B cell (primary cell): ENCODE results near the gene BSDC1. TPM values are rescaled to one million over a fixed set of nuclear protein-coding genes. Genes with fewer than 3 reads are reported as not detected.

ENCODE experiments used
- ATAC-seq: fragments of 200-7000 bp; cut with Tn5 transposase; one replicate; pipeline ENCODE4 v1.10.0; 2021; ENCODE audit warnings: low read depth, mild to moderate bottlenecking, moderate number of reproducible peaks, moderate library complexity
- CTCF ChIA-PET: fragments of 350-600 bp; sonication (Branson Sonifier 250); formaldehyde crosslinking; loops from one replicate; lab custom pipeline; 2021; ENCODE audit warnings: antibody characterized with exemption, inconsistent platforms; lab: Charles Lee
- POLR2A ChIA-PET: fragments of 350-600 bp; sonication (Branson Sonifier 250); formaldehyde crosslinking; loops from one replicate; lab custom pipeline; 2021; ENCODE audit warnings: antibody characterized with exemption; lab: Charles Lee
- DNase-seq: peaks from one replicate; pipeline ENCODE4 v3.0.0; 2013
- H2AFZ ChIP-seq: 2 replicates; pipeline ENCODE4 v1.6.1; 2012; ENCODE audit warnings: mild to moderate bottlenecking, low read depth, low read length; ENCODE audit not compliant: insufficient read depth, poor library complexity, severe bottlenecking
- H3K27ac ChIP-seq, 2 donors: 1 replicate in 1 of 2; 2 replicates in 1 of 2; pipeline ENCODE4 v1.5.1; 2012 to 2013; ENCODE audit warnings: low read length in 2 of 2, mild to moderate bottlenecking in 2 of 2, moderate library complexity in 1 of 2
- H3K27me3 ChIP-seq, 4 experiments: fragments of 200-600 bp in 1 of 4; sonication (generic) in 1 of 4; replicated peaks in 1 of 4; 1 replicate in 2 of 4; 2 replicates in 2 of 4; pipeline versions ENCODE4 v1.6.1 to v1.7.0; 2013 to 2016; ENCODE audit warnings: low read length in 3 of 4, mild to moderate bottlenecking in 2 of 4, mixed read lengths in 1 of 4, moderate library complexity in 1 of 4; ENCODE audit not compliant: insufficient read depth in 4 of 4, control insufficient read depth in 3 of 4; ENCODE audit errors: control extremely low read depth in 1 of 4
- H3K36me3 ChIP-seq, 2 experiments: replicated peaks in 1 of 2; 1 replicate in 1 of 2; 2 replicates in 1 of 2; pipeline versions ENCODE4 v1.6.1 to v1.7.1; 2013; ENCODE audit warnings: low read length in 1 of 2; ENCODE audit not compliant: insufficient read depth in 2 of 2, control insufficient read depth in 1 of 2; ENCODE audit errors: control extremely low read depth in 1 of 2, extremely low read depth in 1 of 2
- H3K4me1 ChIP-seq, 2 donors: fragments of 200-600 bp in 1 of 2; sonication (generic) in 1 of 2; 1 replicate in 1 of 2; 2 replicates in 1 of 2; pipeline versions ENCODE4 v1.5.1 to v1.6.1; 2013 to 2017; ENCODE audit warnings: low read length in 2 of 2; ENCODE audit not compliant: control insufficient read depth in 2 of 2, insufficient read depth in 2 of 2
- H3K4me2 ChIP-seq: replicated peaks from 2 replicates; pipeline ENCODE3; 2012; ENCODE audit warnings: mild to moderate bottlenecking, low read depth, low read length; ENCODE audit not compliant: poor library complexity, severe bottlenecking
- H3K4me3 ChIP-seq, 5 experiments: fragments of 200-600 bp in 1 of 5; sonication (generic) in 1 of 5; 1 replicate in 3 of 5; 2 replicates in 2 of 5; pipeline versions ENCODE4 v1.5.1 to v1.7.0; 2011 to 2016; ENCODE audit warnings: low read length in 4 of 5, mild to moderate bottlenecking in 4 of 5, low read depth in 2 of 5, control low read depth in 1 of 5, moderate library complexity in 1 of 5; ENCODE audit not compliant: insufficient read depth in 1 of 5; ENCODE audit errors: control extremely low read depth in 1 of 5, extremely low read depth in 1 of 5
- H3K79me2 ChIP-seq: fragments of 200-600 bp; sonication (generic); one replicate; pipeline ENCODE4 v1.6.0; 2016; ENCODE audit warnings: low read length; ENCODE audit not compliant: control insufficient read depth, insufficient read depth
- H3K9ac ChIP-seq: fragments of 200-600 bp; sonication (generic); 2 replicates; pipeline ENCODE4 v1.6.1; 2017; ENCODE audit warnings: mild to moderate bottlenecking, low read length, moderate library complexity
- H3K9me3 ChIP-seq, 3 donors: one replicate each; pipeline versions ENCODE4 v1.6.1 to v1.7.1; 2013; ENCODE audit warnings: low read length in 2 of 3; ENCODE audit not compliant: control insufficient read depth in 2 of 3, insufficient read depth in 1 of 3; ENCODE audit errors: control extremely low read depth in 1 of 3
- H4K20me1 ChIP-seq: 2 replicates; pipeline ENCODE4 v1.6.0; 2012; ENCODE audit warnings: mild to moderate bottlenecking, low read length; ENCODE audit not compliant: insufficient read depth, control insufficient read depth, poor library complexity, severe bottlenecking
- H3K27ac Mint-ChIP-seq: one replicate; pipeline ENCODE4 v1.8.0; 2021; ENCODE audit warnings: mixed read lengths
- H3K27me3 Mint-ChIP-seq: one replicate; pipeline ENCODE4 v1.8.0; 2021; ENCODE audit warnings: mixed read lengths
- H3K4me1 Mint-ChIP-seq: one replicate; pipeline ENCODE4 v1.8.0; 2021; ENCODE audit warnings: mixed read lengths
- H3K4me3 Mint-ChIP-seq: one replicate; pipeline ENCODE4 v1.8.0; 2021; ENCODE audit warnings: mixed read lengths
- H3K9me3 Mint-ChIP-seq: one replicate; pipeline ENCODE4 v1.8.0; 2022; ENCODE audit warnings: mixed read lengths; ENCODE audit not compliant: insufficient read depth
- EZH2 ChIP-seq: IDR thresholded peaks from 2 replicates; pipeline ENCODE4 v1.6.1; 2012; ENCODE audit warnings: borderline replicate concordance, low read depth, mild to moderate bottlenecking, moderate library complexity, low read length; ENCODE audit not compliant: insufficient read depth, poor library complexity, severe bottlenecking
- WGBS: methylation state at CpG from one replicate; pipeline ENCODE4 v1.1.5; 2013; ENCODE audit warnings: missing lambda C conversion rate; ENCODE audit not compliant: insufficient coverage; 5-methylcytosine and 5-hydroxymethylcytosine counted together
- intact Hi-C: fragments of 100-400 bp; cut with micrococcal nuclease; formaldehyde crosslinking; loops from one replicate; pipeline ENCODE4 v1.10.0; 2022
- polyA plus RNA-seq: library from polyadenylated mRNA; depleted of rRNA; stranded (reverse); fragments of >200 nt; gene quantifications from 2 replicates; pipeline ENCODE4 v1.2.3, GENCODE V29; 2012
- total RNA-seq, 2 donors: library from RNA; stranded (reverse); fragments of 120-200 nt in 1 of 2; gene quantifications; 1 replicate in 1 of 2; 2 replicates in 1 of 2; pipeline versions ENCODE4 v1.2.3 to v1.2.4, GENCODE V29; 2013 to 2022
- TF ChIP-seq, protein P1 (sequence below): fragments of 200-600 bp; IDR thresholded peaks from one replicate; pipeline ENCODE4 v1.8.0; 2022; ENCODE audit warnings: antibody characterized with exemption, mild to moderate bottlenecking

BSDC1 gene
- total and polyA plus RNA-seq, 2 donors (not counting 1 experiment from before 2014, with no cell fraction given), result 54.5 to 117 TPM

DNA sequence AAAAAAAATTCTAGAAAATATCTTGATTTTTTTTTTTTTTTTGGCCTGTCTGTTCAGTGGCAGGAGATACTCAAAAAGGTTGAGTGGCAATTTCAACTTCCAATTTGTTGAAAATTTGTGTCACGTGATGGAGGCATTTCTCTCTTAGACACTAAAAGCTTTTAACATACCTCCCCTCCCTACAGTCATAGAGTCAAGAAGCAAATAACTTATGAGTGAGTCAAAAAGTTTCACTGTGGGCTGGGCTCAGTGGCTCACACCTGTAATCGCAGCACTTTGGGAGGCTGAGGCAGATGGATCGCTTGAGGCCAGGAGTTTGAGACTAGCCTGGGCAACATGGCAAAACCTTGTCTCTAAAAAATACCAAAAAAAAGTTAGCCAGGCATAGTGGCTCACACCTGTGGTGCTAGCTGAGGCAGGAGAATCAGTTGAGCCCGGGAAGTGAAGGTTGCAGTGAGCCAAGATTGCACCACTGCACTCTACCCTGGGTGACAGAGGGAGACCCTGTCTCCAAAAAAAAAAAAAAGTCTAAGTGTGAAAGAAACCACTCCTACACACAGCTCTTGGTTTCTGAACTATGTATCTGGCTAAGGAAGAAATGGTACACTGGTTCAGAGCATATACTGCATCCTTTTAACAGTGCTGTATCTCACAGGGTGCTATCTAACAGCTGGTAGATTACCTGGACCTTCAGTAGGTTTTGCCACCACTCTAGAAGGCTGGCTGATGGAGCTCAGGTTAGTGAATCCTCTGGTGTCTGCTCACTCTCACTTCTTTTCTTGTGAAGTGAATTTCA, 11.6 kb upstream of the BSDC1 start:
- H3K4me1 Mint-ChIP-seq, result no peaks in the 10 kb centered on the region
- H3K27ac ChIP-seq, result no peak overlapping the region
- intact Hi-C loops, result no loop called here
- H3K79me2 ChIP-seq, result no peaks in the 10 kb centered on the region
- H3K4me2 ChIP-seq, result no peak overlapping the region
- H3K9me3 ChIP-seq, result no peaks in the 10 kb centered on the region
- WGBS, result 90% methylated on average over 2 of the region's 4 CpGs
- H4K20me1 ChIP-seq, result no peaks in the 10 kb centered on the region
- H3K9ac ChIP-seq, result no peak overlapping the region
- H3K4me3 ChIP-seq, result no peak overlapping the region
- H3K4me1 ChIP-seq, result peaks cover 0 to 2% of the 10 kb centered on the region in 2 donors
- no peaks in the 10 kb centered on the region for H3K27me3 Mint-ChIP-seq
- TF ChIP-seq, protein P1, sequence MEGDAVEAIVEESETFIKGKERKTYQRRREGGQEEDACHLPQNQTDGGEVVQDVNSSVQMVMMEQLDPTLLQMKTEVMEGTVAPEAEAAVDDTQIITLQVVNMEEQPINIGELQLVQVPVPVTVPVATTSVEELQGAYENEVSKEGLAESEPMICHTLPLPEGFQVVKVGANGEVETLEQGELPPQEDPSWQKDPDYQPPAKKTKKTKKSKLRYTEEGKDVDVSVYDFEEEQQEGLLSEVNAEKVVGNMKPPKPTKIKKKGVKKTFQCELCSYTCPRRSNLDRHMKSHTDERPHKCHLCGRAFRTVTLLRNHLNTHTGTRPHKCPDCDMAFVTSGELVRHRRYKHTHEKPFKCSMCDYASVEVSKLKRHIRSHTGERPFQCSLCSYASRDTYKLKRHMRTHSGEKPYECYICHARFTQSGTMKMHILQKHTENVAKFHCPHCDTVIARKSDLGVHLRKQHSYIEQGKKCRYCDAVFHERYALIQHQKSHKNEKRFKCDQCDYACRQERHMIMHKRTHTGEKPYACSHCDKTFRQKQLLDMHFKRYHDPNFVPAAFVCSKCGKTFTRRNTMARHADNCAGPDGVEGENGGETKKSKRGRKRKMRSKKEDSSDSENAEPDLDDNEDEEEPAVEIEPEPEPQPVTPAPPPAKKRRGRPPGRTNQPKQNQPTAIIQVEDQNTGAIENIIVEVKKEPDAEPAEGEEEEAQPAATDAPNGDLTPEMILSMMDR, result no peak
- no peak for TF ChIP-seq EZH2
- CTCF ChIA-PET, result interaction anchor here (0.7 to 1.5 kb wide), 5 partner anchors 11 to 819 kb away, joined by 3 to 6 read pairs (median 4); no protein-coding TSS in a partner anchor
- H2AFZ ChIP-seq, result no peak overlapping the region
- no peak overlapping the region for H3K27ac Mint-ChIP-seq
- ATAC-seq, result no peak
- no peak for DNase-seq
- POLR2A ChIA-PET, result no interaction called here
- H3K36me3 ChIP-seq, result no peaks in the 10 kb centered on the region
- H3K9me3 Mint-ChIP-seq, result no peaks in the 10 kb centered on the region
- no peaks in the 10 kb centered on the region for H3K27me3 ChIP-seq
- H3K4me3 Mint-ChIP-seq, result no peak overlapping the region

DNA sequence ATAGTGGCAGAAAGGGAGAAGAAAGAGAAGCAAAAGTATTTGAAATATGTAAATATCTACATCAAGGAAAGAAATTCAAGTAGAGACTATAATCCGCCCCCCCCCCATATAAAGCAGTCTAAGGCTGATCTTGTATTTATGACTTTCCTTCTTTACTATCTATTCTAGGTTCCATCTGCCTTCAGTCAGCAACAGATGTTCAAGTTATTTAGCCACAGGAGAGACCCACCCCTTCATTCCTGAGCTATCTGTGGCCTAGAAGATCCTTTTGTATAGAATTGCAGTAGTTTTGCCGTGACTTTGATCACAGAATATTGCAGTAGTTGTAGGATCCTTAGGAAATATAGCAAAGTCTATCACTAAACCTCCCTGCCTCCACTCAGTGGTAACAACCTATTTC, 10.7 kb upstream of the BSDC1 start:
- Histone ChIP-seq H3K36me3 (no peaks in the 10 kb centered on the region), H3K4me2 (no peak overlapping the region), H4K20me1 (no peaks in the 10 kb centered on the region), H3K9me3 (no peaks in the 10 kb centered on the region), H3K79me2 (no peaks in the 10 kb centered on the region), H3K9ac (no peak overlapping the region), H3K27ac (no peak overlapping the region), H3K4me3 (no peak overlapping the region), H3K4me1 (peaks cover 0 to 3% of the 10 kb centered on the region in 2 donors), H2AFZ (no peak overlapping the region), H3K27me3 (no peaks in the 10 kb centered on the region)
- no peak for TF ChIP-seq EZH2
- TF ChIP-seq, protein P1, result no peak
- no peak overlapping the region for H3K4me3 Mint-ChIP-seq
- ChIA-PET CTCF (no interaction called here), POLR2A (no interaction called here)
- no CpG with 5 or more reads among the region's 2 CpGs for WGBS
- ATAC-seq (no peak), DNase-seq (no peak)
- H3K27me3 Mint-ChIP-seq, result no peaks in the 10 kb centered on the region
- peaks cover 2% of the 10 kb centered on the region for H3K4me1 Mint-ChIP-seq
- no peaks in the 10 kb centered on the region for H3K9me3 Mint-ChIP-seq
- no peak overlapping the region for H3K27ac Mint-ChIP-seq
- intact Hi-C loops, result no loop called here
